DND-41 (cell line): ENCODE measurements around the gene REC114.
"Not testable (repeated sequence)": the region's sequence is repeated elsewhere in the genome, so short reads cannot be mapped to it uniquely, and the experiment has no call there.

Source experiments
- ATAC-seq: fragments of 200-7000 bp; cut with Tn5 transposase; 3 replicates; pipeline ENCODE4 v1.9.1; 2021; ENCODE audit warnings: low read depth; ENCODE audit not compliant: insufficient read depth
- DNase-seq: peaks from one replicate; pipeline ENCODE4 v3.0.0-alpha.2; 2020
- H2AFZ ChIP-seq: 2 replicates; pipeline ENCODE4 v1.6.0; 2012; ENCODE audit warnings: low read depth, low read length
- H3K27ac ChIP-seq: 2 replicates; pipeline ENCODE4 v1.5.1; 2012; ENCODE audit warnings: low read length, inconsistent platforms
- H3K27me3 ChIP-seq: fragments of 200-600 bp; sonication (generic); 2 replicates; pipeline ENCODE4 v1.6.0; 2012; ENCODE audit warnings: low read length, mild to moderate bottlenecking, inconsistent platforms; ENCODE audit not compliant: insufficient read depth, poor library complexity
- H3K36me3 ChIP-seq: 2 replicates; pipeline ENCODE4 v1.5.1; 2012; ENCODE audit warnings: low read length, inconsistent platforms; ENCODE audit not compliant: insufficient read depth
- H3K4me1 ChIP-seq: 2 replicates; pipeline ENCODE4 v1.5.1; 2012; ENCODE audit warnings: mild to moderate bottlenecking, low read length; ENCODE audit not compliant: insufficient read depth
- H3K4me2 ChIP-seq: 2 replicates; pipeline ENCODE4 v1.6.0; 2012; ENCODE audit warnings: mild to moderate bottlenecking, moderate library complexity, low read length, inconsistent platforms; ENCODE audit not compliant: insufficient read depth
- H3K4me3 ChIP-seq, 2 experiments: fragments of 200-600 bp in 1 of 2; shearing (Covaris generic) in 1 of 2; 2 replicates each; pipeline ENCODE4 v1.5.1; 2012 to 2016; ENCODE audit warnings: inconsistent platforms in 2 of 2, low read length in 2 of 2, mild to moderate bottlenecking in 2 of 2, low read depth in 1 of 2, moderate library complexity in 1 of 2
- H3K79me2 ChIP-seq: 2 replicates; pipeline ENCODE4 v1.6.0; 2012; ENCODE audit warnings: low read length, inconsistent platforms; ENCODE audit not compliant: insufficient read depth
- H3K9ac ChIP-seq: 2 replicates; pipeline ENCODE4 v1.6.0; 2012; ENCODE audit warnings: low read depth, mild to moderate bottlenecking, inconsistent platforms, low read length, moderate library complexity
- H3K9me3 ChIP-seq: 2 replicates; pipeline ENCODE4 v1.5.1; 2012; ENCODE audit warnings: low read length, moderate library complexity, mild to moderate bottlenecking, inconsistent platforms; ENCODE audit not compliant: insufficient read depth, severe bottlenecking
- H4K20me1 ChIP-seq: 2 replicates; pipeline ENCODE4 v1.6.0; 2012; ENCODE audit warnings: low read length; ENCODE audit not compliant: insufficient read depth
- EZH2 ChIP-seq: IDR thresholded peaks from 3 replicates; pipeline ENCODE4 v1.6.1; 2012; ENCODE audit warnings: borderline replicate concordance, low read depth, mild to moderate bottlenecking, moderate library complexity, low read length, inconsistent platforms; ENCODE audit not compliant: severe bottlenecking
- TF ChIP-seq, protein P1 (sequence below): IDR thresholded peaks from 2 replicates; pipeline ENCODE4 v1.5.1; 2012; ENCODE audit warnings: borderline replicate concordance, low read length, moderate library complexity, mild to moderate bottlenecking; ENCODE audit not compliant: poor library complexity, severe bottlenecking; ENCODE audit errors: extremely low read depth

REC114 gene

DNA sequence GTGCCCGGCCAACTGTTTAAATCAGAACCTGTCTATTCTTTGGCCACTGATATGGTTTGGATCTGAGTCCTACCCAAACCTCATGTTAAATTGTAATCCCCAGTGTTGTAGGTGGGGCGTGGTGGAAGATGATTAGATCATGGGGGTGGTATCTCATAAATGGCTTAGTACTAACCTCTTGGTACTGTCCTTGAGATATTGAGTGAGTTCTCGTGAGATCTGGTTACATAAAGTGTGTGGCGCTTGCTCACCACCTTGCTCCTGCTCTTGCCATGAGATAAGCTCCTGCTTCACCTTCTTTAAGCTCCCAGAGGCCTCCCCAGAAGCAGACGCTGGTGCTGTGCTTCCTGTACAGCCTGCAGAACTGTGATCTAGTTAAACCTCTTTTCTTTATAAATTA is 42.4 kb downstream of the REC114 start:
- H3K4me1 ChIP-seq, result no peaks in the 10 kb centered on the region
- H3K4me3 ChIP-seq, result no peak overlapping the region
- no peak overlapping the region for H3K27ac ChIP-seq
- H3K27me3 ChIP-seq, result no peaks in the 10 kb centered on the region
- H3K36me3 ChIP-seq, result no peaks in the 10 kb centered on the region
- no peaks in the 10 kb centered on the region for H4K20me1 ChIP-seq
- no peak overlapping the region for H3K9ac ChIP-seq
- no peaks in the 10 kb centered on the region for H3K9me3 ChIP-seq
- no peaks in the 10 kb centered on the region for H3K79me2 ChIP-seq
- H3K4me2 ChIP-seq, result no peak overlapping the region
- no peak overlapping the region for H2AFZ ChIP-seq
- TF ChIP-seq, protein P1, sequence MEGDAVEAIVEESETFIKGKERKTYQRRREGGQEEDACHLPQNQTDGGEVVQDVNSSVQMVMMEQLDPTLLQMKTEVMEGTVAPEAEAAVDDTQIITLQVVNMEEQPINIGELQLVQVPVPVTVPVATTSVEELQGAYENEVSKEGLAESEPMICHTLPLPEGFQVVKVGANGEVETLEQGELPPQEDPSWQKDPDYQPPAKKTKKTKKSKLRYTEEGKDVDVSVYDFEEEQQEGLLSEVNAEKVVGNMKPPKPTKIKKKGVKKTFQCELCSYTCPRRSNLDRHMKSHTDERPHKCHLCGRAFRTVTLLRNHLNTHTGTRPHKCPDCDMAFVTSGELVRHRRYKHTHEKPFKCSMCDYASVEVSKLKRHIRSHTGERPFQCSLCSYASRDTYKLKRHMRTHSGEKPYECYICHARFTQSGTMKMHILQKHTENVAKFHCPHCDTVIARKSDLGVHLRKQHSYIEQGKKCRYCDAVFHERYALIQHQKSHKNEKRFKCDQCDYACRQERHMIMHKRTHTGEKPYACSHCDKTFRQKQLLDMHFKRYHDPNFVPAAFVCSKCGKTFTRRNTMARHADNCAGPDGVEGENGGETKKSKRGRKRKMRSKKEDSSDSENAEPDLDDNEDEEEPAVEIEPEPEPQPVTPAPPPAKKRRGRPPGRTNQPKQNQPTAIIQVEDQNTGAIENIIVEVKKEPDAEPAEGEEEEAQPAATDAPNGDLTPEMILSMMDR, result no peak
- no peak for TF ChIP-seq EZH2
- DNase-seq (no peak), ATAC-seq (no peak)

DNA sequence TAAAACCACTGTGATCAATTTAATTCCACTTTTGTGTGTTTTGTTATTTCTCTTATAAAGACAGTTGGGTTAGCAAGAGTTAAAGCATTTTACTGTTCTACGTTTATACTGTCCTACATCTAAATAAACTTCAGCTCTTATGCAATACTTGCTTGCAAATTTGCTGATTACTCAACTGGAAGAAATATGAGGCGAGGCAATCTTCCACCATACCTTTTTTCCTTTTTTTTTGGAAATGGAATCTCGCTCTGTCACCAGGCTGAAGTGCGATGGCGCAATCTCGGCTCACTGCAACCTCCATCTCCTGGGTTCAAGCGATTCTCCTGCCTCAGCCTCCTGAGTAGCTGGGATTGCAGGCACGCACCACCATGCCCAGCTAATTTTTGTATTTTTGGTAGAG is 42.9 kb downstream of the REC114 start:
- H3K9me3 ChIP-seq, H3K4me2 ChIP-seq, H3K4me1 ChIP-seq, H3K9ac ChIP-seq, ATAC-seq, H3K27me3 ChIP-seq, H3K36me3 ChIP-seq, DNase-seq, H2AFZ ChIP-seq, H3K79me2 ChIP-seq, H3K4me3 ChIP-seq, H3K27ac ChIP-seq, H4K20me1 ChIP-seq: not testable (repeated sequence)

DNA sequence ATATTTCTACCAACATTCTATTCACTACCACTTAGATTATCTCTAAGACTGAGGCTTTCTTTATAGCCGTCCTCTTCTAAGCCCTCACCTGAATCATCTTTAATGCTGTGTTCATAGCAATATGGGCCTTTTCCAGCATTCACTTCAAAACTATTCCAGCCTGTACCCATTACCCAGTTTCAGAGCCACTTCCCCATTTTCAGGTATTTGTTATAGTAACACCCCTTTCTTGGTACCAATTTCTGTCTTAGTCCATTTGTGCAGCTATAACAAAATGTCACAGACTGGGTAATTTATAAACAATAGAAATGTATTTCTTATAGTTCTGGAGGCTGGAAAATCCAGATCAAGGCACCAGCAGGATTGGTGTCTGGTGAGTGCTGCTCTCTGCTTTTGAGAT is 45.7 kb downstream of the REC114 start:
- Histone ChIP-seq H3K27me3 (no peaks in the 10 kb centered on the region), H3K79me2 (no peaks in the 10 kb centered on the region), H4K20me1 (no peaks in the 10 kb centered on the region), H3K36me3 (no peaks in the 10 kb centered on the region), H3K4me1 (no peaks in the 10 kb centered on the region), H3K27ac (no peak overlapping the region), H2AFZ (no peak overlapping the region), H3K9ac (no peak overlapping the region), H3K4me3 (no peak overlapping the region), H3K4me2 (no peak overlapping the region), H3K9me3 (no peaks in the 10 kb centered on the region)
- no peak for ATAC-seq
- no peak for TF ChIP-seq EZH2
- TF ChIP-seq, protein P1, result no peak
- DNase-seq, result no peak

DNA sequence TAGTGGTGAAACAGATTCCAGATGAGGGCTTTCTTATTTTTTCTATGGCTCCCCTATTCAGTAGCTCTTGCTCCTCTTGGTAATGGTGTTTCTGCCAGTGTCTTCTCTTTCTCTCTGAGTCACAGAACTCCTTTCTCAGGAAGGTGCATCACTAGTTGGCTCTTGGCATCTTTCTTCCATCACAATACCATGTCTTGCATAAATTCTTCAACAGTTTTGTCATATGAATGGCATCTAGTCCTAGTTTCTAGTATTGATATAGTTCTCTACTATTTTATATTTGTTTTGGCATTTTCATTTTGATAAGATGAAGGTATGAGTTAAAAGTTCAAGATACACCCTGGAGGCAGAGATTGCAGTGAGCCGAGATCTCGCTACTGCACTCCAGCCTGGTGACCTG is 51.0 kb downstream of the REC114 start:
- Histone ChIP-seq H3K4me1 (no peaks in the 10 kb centered on the region), H3K27ac (no peak overlapping the region), H4K20me1 (no peaks in the 10 kb centered on the region), H3K4me3 (no peak overlapping the region), H2AFZ (no peak overlapping the region), H3K27me3 (peaks cover 14% of the 10 kb centered on the region), H3K4me2 (no peak overlapping the region), H3K9ac (no peak overlapping the region), H3K79me2 (no peaks in the 10 kb centered on the region), H3K36me3 (no peaks in the 10 kb centered on the region), H3K9me3 (no peaks in the 10 kb centered on the region)
- DNase-seq, result no peak
- no peak for ATAC-seq
- TF ChIP-seq, protein P1, result no peak
- no peak for TF ChIP-seq EZH2
